HepG2 (cell line): ENCODE data around the gene CFAP43. TPM values are rescaled to one million over a fixed set of nuclear protein-coding genes. Genes with fewer than 3 reads are reported as not detected.

Source experiments
- ATAC-seq: fragments of 200-7000 bp; cut with Tn5 transposase; 3 replicates; pipeline ENCODE4 v1.9.1; 2020; ENCODE audit warnings: mild to moderate bottlenecking, moderate library complexity
- BruUV-seq: library from RNA; stranded (reverse); fragments of 400-500 nt; replicated peaks from 2 replicates; lab custom pipeline; 2021; lab: Mats Ljungman, UMichigan
- CTCF ChIA-PET: fragments of 300-600 bp; formaldehyde crosslinking; extraction: SDS; loops from one replicate; lab custom pipeline; 2021; ENCODE audit warnings: low total read pairs, inconsistent platforms, low intra/inter-chr PET ratio; lab: Yijun Ruan, JAX
- POLR2A ChIA-PET: fragments of 350-600 bp; sonication (Branson Sonifier 250); formaldehyde crosslinking; loops from one replicate; lab custom pipeline; 2020; ENCODE audit warnings: antibody characterized with exemption, inconsistent platforms; lab: Yijun Ruan, JAX
- DNase-seq: peaks from one replicate; pipeline ENCODE4 v3.0.0-alpha.2; 2015; ENCODE audit warnings: low spot score
- FAIRE-seq: peaks from 3 replicates; lab custom pipeline; 2011; peaks lifted over from hg19 to GRCh38; lab: Jason Lieb, UNC
- H2AFZ ChIP-seq: one replicate; pipeline ENCODE4 v1.6.1; 2011; ENCODE audit warnings: low read length, inconsistent platforms
- H3K27ac ChIP-seq: fragments of 300-600 bp; 3 replicates; pipeline ENCODE4 v1.8.0; 2011; ENCODE audit warnings: mixed run types, mild to moderate bottlenecking, mixed read lengths, low read length, inconsistent platforms; ENCODE audit not compliant: insufficient read depth; ENCODE audit errors: extremely low read length
- H3K27me3 ChIP-seq, 2 experiments: fragments of 200-600 bp in 1 of 2; 2 replicates in 1 of 2; 3 replicates in 1 of 2; pipeline versions ENCODE4 v1.6.0 to v1.8.0; 2011; ENCODE audit warnings: low read length in 2 of 2, mild to moderate bottlenecking in 2 of 2, moderate library complexity in 2 of 2, inconsistent platforms in 1 of 2; ENCODE audit not compliant: insufficient read depth in 2 of 2, control insufficient read depth in 1 of 2
- H3K36me3 ChIP-seq, 2 experiments: fragments of 200-600 bp in 1 of 2; replicated peaks in 1 of 2; 2 replicates in 1 of 2; 3 replicates in 1 of 2; pipeline versions ENCODE4 v1.5.1 to v1.8.0; 2011; ENCODE audit warnings: low read length in 2 of 2, inconsistent platforms in 1 of 2; ENCODE audit not compliant: insufficient read depth in 2 of 2, control insufficient read depth in 1 of 2
- H3K4me1 ChIP-seq: 2 replicates; pipeline ENCODE4 v1.5.1; 2012; ENCODE audit warnings: low read length, inconsistent platforms; ENCODE audit not compliant: insufficient read depth
- H3K4me2 ChIP-seq: 2 replicates; pipeline ENCODE4 v1.6.0; 2011; ENCODE audit warnings: low read depth, low read length, inconsistent platforms
- H3K4me3 ChIP-seq, 3 experiments: fragments of 200-600 bp in 1 of 3; sonication (generic), shearing (Covaris generic) in 1 of 3; replicated peaks in 1 of 3; 2 replicates each; pipeline ENCODE4 v1.5.1; 2011 to 2016; ENCODE audit warnings: low read length in 3 of 3, inconsistent platforms in 2 of 3, low read depth in 2 of 3, mild to moderate bottlenecking in 2 of 3, control low read depth in 1 of 3, mixed read lengths in 1 of 3; ENCODE audit not compliant: insufficient read depth in 1 of 3
- H3K79me2 ChIP-seq: one replicate; pipeline ENCODE4 v1.6.1; 2011; ENCODE audit warnings: low read length, inconsistent platforms; ENCODE audit not compliant: insufficient read depth
- H3K9ac ChIP-seq: 2 replicates; pipeline ENCODE4 v1.6.0; 2011; ENCODE audit warnings: mild to moderate bottlenecking, low read depth, low read length, inconsistent platforms; ENCODE audit not compliant: insufficient read depth
- H3K9me3 ChIP-seq: 2 replicates; pipeline ENCODE4 v1.5.1; 2012; ENCODE audit warnings: mild to moderate bottlenecking, low read length
- H4K20me1 ChIP-seq: 2 replicates; pipeline ENCODE4 v1.6.0; 2011; ENCODE audit warnings: inconsistent platforms, mild to moderate bottlenecking, low read length, moderate library complexity; ENCODE audit not compliant: insufficient read depth
- SYNCRIP ChIP-seq: fragments of 200-400 bp; formaldehyde crosslinking; IDR thresholded peaks from 2 replicates; pipeline ENCODE4 v1.6.1; 2018; ENCODE audit warnings: mild to moderate bottlenecking, low read depth, low read length; ENCODE audit not compliant: insufficient read depth
- ZBTB3 ChIP-seq: sonication (generic); formaldehyde crosslinking; IDR thresholded peaks from 2 replicates; pipeline ENCODE4 v1.4.0; 2020; ENCODE audit warnings: low read depth, mild to moderate bottlenecking, moderate library complexity, missing genetic modification reagents, borderline replicate concordance
- ZC3H13 ChIP-seq: sonication (generic); formaldehyde crosslinking; IDR thresholded peaks from 2 replicates; pipeline ENCODE4 v1.8.1; 2023; ENCODE audit warnings: mild to moderate bottlenecking, missing genetic modification reagents, moderate library complexity
- ZNF256 ChIP-seq: sonication (generic); formaldehyde crosslinking; conservative IDR thresholded peaks from 2 replicates; pipeline ENCODE4 v1.4.0; 2020; ENCODE audit warnings: missing genetic modification reagents
- ZNF496 ChIP-seq: sonication (generic); formaldehyde crosslinking; IDR thresholded peaks from 2 replicates; pipeline ENCODE4 v1.8.1; 2023; ENCODE audit warnings: mild to moderate bottlenecking, moderate library complexity, missing genetic modification reagents; ENCODE audit not compliant: insufficient replicate concordance
- ZNF75D ChIP-seq: sonication (generic); formaldehyde crosslinking; IDR thresholded peaks from 2 replicates; pipeline ENCODE4 v1.8.1; 2023; ENCODE audit warnings: missing genetic modification reagents, mild to moderate bottlenecking, borderline replicate concordance
- WGBS: methylation state at CpG from one replicate; pipeline ENCODE4 v1.1.6; 2017; ENCODE audit warnings: low lambda C conversion rate; 5-methylcytosine and 5-hydroxymethylcytosine counted together
- in situ Hi-C: cut with HindIII; loops from 2 replicates; pipeline ENCODE4 v1.10.0; 2017; ENCODE audit warnings: low pct_unique_long_range_greater_than_20kb; ENCODE audit not compliant: extremely low pct_ligation_motif_present
- intact Hi-C: fragments of 100-400 bp; cut with micrococcal nuclease; formaldehyde crosslinking; loops from one replicate; pipeline ENCODE4 v1.10.0; 2022; ENCODE audit not compliant: unreplicated experiment
- polyA plus RNA-seq, 8 experiments: library from polyadenylated mRNA; depleted of rRNA in 3 of 8; stranded (reverse) in 7 of 8; unstranded in 1 of 8; fragments of >200 nt; fragmentation: Illumina TruSeq in 4 of 8; extraction: Trizol in 4 of 8; gene quantifications; 2 replicates each; pipeline versions ENCODE4 v1.2.1 to v1.2.3, GENCODE V29; 2011 to 2016; ENCODE audit warnings: low read depth in 4 of 8, missing spikeins in 1 of 8, mixed read lengths in 1 of 8; ENCODE audit not compliant: insufficient read depth in 1 of 8
- total RNA-seq, 5 experiments: library from RNA; depleted of rRNA; stranded (reverse); fragments of >200 nt; fragmentation: Illumina TruSeq; extraction: Trizol; gene quantifications; 2 replicates each; pipeline ENCODE4 v1.2.3, GENCODE V29; 2016; ENCODE audit warnings: low read depth in 1 of 5
- TF ChIP-seq, protein P1 (sequence below): sonication (generic); formaldehyde crosslinking; IDR thresholded peaks from 2 replicates; pipeline ENCODE4 v1.4.0; 2020; ENCODE audit warnings: low read depth, missing genetic modification reagents
- TF ChIP-seq, protein P2 (sequence below): sonication (generic); formaldehyde crosslinking; IDR thresholded peaks from one replicate; pipeline ENCODE4 v1.5.1; 2020; ENCODE audit warnings: mild to moderate bottlenecking, missing genetic modification reagents; ENCODE audit errors: not compliant biosample characterization

CFAP43 gene
- total and polyA plus RNA-seq, 2 of the 13 experiments (the other 11 are each of a cell fraction or from before 2014, with no cell fraction given), result 0.24 to 0.38 TPM

DNA sequence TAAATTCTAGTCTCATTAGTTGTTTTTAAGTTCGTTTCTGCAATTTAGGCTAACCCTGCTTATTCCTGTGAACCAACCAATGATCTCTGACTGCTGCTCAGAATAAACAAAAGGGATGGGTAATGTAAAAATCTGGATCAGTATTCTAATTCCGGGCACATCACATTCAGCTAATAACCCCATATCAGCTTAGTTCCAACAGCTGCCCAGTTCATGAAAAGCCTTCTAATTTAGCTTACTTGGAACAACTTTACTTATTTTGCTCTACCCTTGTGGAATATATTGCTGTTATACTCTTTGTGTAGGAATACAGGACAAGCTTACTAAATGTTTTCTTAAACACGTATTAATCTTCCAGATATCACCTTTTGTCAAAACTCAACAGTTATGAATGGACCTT is 3.6 kb upstream of the CFAP43 start:
- Histone ChIP-seq H3K9me3 (peaks cover 7% of the 10 kb centered on the region), H3K4me1 (peaks cover 20% of the 10 kb centered on the region), H3K36me3 (no peaks in the 10 kb centered on the region), H3K27me3 (no peaks in the 10 kb centered on the region; a peak in 2 of 5 replicates), H4K20me1 (no peaks in the 10 kb centered on the region), H3K9ac (no peak overlapping the region), H3K4me3 (no peak overlapping the region), H2AFZ (no peak overlapping the region), H3K79me2 (no peaks in the 10 kb centered on the region), H3K27ac (no peak overlapping the region), H3K4me2 (no peak overlapping the region)
- 46% methylated on average over 3 of the region's 3 CpGs for WGBS
- POLR2A ChIA-PET, result no interaction called here
- DNase-seq, result no peak
- no peak for ATAC-seq
- intact Hi-C loops (no loop called here), in situ Hi-C loops (no loop called here)
- no peak for FAIRE-seq
- no TSS peak for BruUV-seq
- CTCF ChIA-PET, result no interaction called here
- TF ChIP-seq, protein P1, sequence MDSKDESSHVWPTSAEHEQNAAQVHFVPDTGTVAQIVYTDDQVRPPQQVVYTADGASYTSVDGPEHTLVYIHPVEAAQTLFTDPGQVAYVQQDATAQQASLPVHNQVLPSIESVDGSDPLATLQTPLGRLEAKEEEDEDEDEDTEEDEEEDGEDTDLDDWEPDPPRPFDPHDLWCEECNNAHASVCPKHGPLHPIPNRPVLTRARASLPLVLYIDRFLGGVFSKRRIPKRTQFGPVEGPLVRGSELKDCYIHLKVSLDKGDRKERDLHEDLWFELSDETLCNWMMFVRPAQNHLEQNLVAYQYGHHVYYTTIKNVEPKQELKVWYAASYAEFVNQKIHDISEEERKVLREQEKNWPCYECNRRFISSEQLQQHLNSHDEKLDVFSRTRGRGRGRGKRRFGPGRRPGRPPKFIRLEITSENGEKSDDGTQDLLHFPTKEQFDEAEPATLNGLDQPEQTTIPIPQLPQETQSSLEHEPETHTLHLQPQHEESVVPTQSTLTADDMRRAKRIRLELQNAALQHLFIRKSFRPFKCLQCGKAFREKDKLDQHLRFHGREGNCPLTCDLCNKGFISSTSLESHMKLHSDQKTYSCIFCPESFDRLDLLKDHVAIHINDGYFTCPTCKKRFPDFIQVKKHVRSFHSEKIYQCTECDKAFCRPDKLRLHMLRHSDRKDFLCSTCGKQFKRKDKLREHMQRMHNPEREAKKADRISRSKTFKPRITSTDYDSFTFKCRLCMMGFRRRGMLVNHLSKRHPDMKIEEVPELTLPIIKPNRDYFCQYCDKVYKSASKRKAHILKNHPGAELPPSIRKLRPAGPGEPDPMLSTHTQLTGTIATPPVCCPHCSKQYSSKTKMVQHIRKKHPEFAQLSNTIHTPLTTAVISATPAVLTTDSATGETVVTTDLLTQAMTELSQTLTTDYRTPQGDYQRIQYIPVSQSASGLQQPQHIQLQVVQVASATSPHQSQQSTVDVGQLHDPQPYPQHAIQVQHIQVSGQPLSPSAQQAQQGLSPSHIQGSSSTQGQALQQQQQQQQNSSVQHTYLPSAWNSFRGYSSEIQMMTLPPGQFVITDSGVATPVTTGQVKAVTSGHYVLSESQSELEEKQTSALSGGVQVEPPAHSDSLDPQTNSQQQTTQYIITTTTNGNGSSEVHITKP, result no peak
- TF ChIP-seq, protein P2, sequence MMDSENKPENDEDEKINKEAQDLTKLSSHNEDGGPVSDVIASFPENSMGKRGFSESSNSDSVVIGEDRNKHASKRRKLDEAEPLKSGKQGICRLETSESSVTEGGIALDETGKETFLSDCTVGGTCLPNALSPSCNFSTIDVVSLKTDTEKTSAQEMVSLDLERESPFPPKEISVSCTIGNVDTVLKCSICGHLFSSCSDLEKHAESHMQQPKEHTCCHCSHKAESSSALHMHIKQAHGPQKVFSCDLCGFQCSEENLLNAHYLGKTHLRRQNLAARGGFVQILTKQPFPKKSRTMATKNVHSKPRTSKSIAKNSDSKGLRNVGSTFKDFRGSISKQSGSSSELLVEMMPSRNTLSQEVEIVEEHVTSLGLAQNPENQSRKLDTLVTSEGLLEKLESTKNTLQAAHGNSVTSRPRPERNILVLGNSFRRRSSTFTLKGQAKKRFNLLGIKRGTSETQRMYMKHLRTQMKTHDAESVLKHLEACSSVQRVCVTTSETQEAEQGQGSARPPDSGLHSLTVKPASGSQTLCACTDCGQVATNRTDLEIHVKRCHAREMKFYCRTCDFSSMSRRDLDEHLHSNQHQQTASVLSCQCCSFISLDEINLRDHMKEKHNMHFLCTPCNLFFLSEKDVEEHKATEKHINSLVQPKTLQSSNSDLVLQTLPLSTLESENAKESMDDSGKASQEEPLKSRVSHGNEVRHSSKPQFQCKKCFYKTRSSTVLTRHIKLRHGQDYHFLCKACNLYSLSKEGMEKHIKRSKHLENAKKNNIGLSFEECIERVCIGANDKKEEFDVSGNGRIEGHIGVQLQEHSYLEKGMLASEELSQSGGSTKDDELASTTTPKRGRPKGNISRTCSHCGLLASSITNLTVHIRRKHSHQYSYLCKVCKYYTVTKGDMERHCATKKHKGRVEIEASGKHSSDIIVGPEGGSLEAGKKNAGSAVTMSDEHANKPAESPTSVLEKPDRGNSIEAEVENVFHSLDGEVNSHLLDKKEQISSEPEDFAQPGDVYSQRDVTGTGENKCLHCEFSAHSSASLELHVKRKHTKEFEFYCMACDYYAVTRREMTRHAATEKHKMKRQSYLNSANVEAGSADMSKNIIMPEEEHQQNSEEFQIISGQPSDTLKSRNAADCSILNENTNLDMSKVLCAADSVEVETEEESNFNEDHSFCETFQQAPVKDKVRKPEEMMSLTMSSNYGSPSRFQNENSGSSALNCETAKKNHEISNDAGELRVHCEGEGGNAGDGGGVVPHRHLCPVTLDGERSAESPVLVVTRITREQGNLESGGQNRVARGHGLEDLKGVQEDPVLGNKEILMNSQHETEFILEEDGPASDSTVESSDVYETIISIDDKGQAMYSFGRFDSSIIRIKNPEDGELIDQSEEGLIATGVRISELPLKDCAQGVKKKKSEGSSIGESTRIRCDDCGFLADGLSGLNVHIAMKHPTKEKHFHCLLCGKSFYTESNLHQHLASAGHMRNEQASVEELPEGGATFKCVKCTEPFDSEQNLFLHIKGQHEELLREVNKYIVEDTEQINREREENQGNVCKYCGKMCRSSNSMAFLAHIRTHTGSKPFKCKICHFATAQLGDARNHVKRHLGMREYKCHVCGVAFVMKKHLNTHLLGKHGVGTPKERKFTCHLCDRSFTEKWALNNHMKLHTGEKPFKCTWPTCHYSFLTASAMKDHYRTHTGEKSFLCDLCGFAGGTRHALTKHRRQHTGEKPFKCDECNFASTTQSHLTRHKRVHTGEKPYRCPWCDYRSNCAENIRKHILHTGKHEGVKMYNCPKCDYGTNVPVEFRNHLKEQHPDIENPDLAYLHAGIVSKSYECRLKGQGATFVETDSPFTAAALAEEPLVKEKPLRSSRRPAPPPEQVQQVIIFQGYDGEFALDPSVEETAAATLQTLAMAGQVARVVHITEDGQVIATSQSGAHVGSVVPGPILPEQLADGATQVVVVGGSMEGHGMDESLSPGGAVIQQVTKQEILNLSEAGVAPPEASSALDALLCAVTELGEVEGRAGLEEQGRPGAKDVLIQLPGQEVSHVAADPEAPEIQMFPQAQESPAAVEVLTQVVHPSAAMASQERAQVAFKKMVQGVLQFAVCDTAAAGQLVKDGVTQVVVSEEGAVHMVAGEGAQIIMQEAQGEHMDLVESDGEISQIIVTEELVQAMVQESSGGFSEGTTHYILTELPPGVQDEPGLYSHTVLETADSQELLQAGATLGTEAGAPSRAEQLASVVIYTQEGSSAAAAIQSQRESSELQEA (CRISPR knock-in tag), result no peak
- TF ChIP-seq ZNF75D (no peak), ZBTB3 (CRISPR knock-in tag) (no peak), SYNCRIP (no peak), ZC3H13 (CRISPR knock-in tag) (no peak), ZNF496 (CRISPR knock-in tag) (no peak), ZNF256 (CRISPR knock-in tag) (no peak)
